ENCODE measurements around the gene RAB3GAP2.
"Not testable (repeated sequence)": the region's sequence is repeated elsewhere in the genome, so short reads cannot be mapped to it uniquely, and the experiment has no call there.

RAB3GAP2 gene

GRCh38 chr1:220269036-220269435, 3.2 kb downstream of the RAB3GAP2 start:
- Histone ChIP-seq H3K27me3 (ENCODE audit: control insufficient read depth, low read length) (no peaks in the 10 kb centered on the region), H3K9me3 (ENCODE audit: control insufficient read depth, insufficient read depth, low read length) (no peaks in the 10 kb centered on the region), H3K36me3 (ENCODE audit: control insufficient read depth, low read length) (peaks cover 72% of the 10 kb centered on the region), H3K4me2 (ENCODE audit: low read length) (peak overlapping the region; percentile 93; the same call in 1 of the 2 replicates), H3K4me1 (ENCODE audit: control insufficient read depth, low read length) (peaks cover 24% of the 10 kb centered on the region), H3K27ac (ENCODE audit: low read depth, low read length) (no peak overlapping the region), H3F3A (ENCODE audit: control insufficient read depth, insufficient read depth) (no peaks in the 10 kb centered on the region), H4K20me1 (ENCODE audit: control insufficient read depth, insufficient read depth, low read depth, low read length) (no peaks in the 10 kb centered on the region), H3K79me2 (ENCODE audit: control insufficient read depth, low read length) (peaks cover 76% of the 10 kb centered on the region), H3K4me3 (ENCODE audit: low read length) (no peak overlapping the region), H3K9me2 (replicated peaks; ENCODE audit: control insufficient read depth, low read length) (no peaks in the 10 kb centered on the region)
- no peak for TF ChIP-seq CTCF (IDR thresholded peaks at IDR 0.05; ENCODE audit: low read depth, low read length, poor library complexity, severe bottlenecking)
- no peak for TF ChIP-seq EZH2phosphoT487 (IDR thresholded peaks at IDR 0.05; ENCODE audit: borderline replicate concordance, low read length)

GRCh38 chr1:220267630-220268029, 4.6 kb downstream of the RAB3GAP2 start:
- Histone ChIP-seq H3K4me3 (ENCODE audit: low read length) (no peak overlapping the region), H3K27ac (ENCODE audit: low read depth, low read length) (no peak overlapping the region), H4K20me1 (ENCODE audit: control insufficient read depth, insufficient read depth, low read depth, low read length) (no peaks in the 10 kb centered on the region), H3K9me2 (replicated peaks; ENCODE audit: control insufficient read depth, low read length) (no peaks in the 10 kb centered on the region), H3K36me3 (ENCODE audit: control insufficient read depth, low read length) (peaks cover 81% of the 10 kb centered on the region), H3K4me1 (ENCODE audit: control insufficient read depth, low read length) (peaks cover 20% of the 10 kb centered on the region), H3K79me2 (ENCODE audit: control insufficient read depth, low read length) (peaks cover 88% of the 10 kb centered on the region), H3K9me3 (ENCODE audit: control insufficient read depth, insufficient read depth, low read length) (no peaks in the 10 kb centered on the region; the same call in 1 of the 2 replicates), H3K4me2 (ENCODE audit: low read length) (no peak overlapping the region), H3K27me3 (ENCODE audit: control insufficient read depth, low read length) (no peaks in the 10 kb centered on the region), H3F3A (ENCODE audit: control insufficient read depth, insufficient read depth) (no peaks in the 10 kb centered on the region)
- TF ChIP-seq EZH2phosphoT487 (IDR thresholded peaks at IDR 0.05; ENCODE audit: borderline replicate concordance, low read length) (no peak), CTCF (IDR thresholded peaks at IDR 0.05; ENCODE audit: low read depth, low read length, poor library complexity, severe bottlenecking) (no peak)

- not testable (repeated sequence) for H4K20me1 ChIP-seq (ENCODE audit: control insufficient read depth, insufficient read depth, low read depth, low read length); H3K4me2 ChIP-seq (ENCODE audit: low read length); H3K9me3 ChIP-seq (ENCODE audit: control insufficient read depth, insufficient read depth, low read length); H3F3A ChIP-seq (ENCODE audit: control insufficient read depth, insufficient read depth); H3K4me1 ChIP-seq (ENCODE audit: control insufficient read depth, low read length); H3K27me3 ChIP-seq (ENCODE audit: control insufficient read depth, low read length); H3K4me3 ChIP-seq (ENCODE audit: low read length); H3K9me2 ChIP-seq (replicated peaks; ENCODE audit: control insufficient read depth, low read length); H3K27ac ChIP-seq (ENCODE audit: low read depth, low read length)
- Histone ChIP-seq H3K79me2 (ENCODE audit: control insufficient read depth, low read length) (peaks cover 87% of the 10 kb centered on the region), H3K36me3 (ENCODE audit: control insufficient read depth, low read length) (peaks cover 38% of the 10 kb centered on the region)
Observed at GRCh38 chr1:220260228-220260627, 12.0 kb downstream of the RAB3GAP2 start.

DNA sequence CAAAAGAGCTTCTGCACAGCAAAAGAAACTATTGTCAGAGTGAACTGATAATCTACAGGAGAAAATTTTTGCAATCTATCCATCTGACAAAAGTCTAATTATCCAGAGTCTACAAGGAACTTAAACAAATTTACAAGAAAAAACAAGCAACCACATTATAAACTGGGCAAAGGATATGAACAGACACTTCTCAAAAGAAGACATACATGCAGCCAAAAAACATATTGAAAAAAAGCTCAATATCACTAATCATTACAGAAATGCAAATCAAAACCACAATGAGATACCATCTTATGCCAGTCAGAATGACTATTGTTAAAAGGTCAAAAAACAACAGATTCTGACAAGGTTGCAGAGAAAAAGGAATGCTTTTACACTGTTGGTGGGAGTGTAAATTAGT, 12.5 kb downstream of the RAB3GAP2 start:
- H4K20me1 ChIP-seq (ENCODE audit: control insufficient read depth, insufficient read depth, low read depth, low read length); H3K27ac ChIP-seq (ENCODE audit: low read depth, low read length); H3K9me3 ChIP-seq (ENCODE audit: control insufficient read depth, insufficient read depth, low read length); H3K4me3 ChIP-seq (ENCODE audit: low read length); H3K4me1 ChIP-seq (ENCODE audit: control insufficient read depth, low read length); H3K27me3 ChIP-seq (ENCODE audit: control insufficient read depth, low read length); H3F3A ChIP-seq (ENCODE audit: control insufficient read depth, insufficient read depth); H3K4me2 ChIP-seq (ENCODE audit: low read length); H3K9me2 ChIP-seq (replicated peaks; ENCODE audit: control insufficient read depth, low read length): not testable (repeated sequence)
- H3K36me3 ChIP-seq (ENCODE audit: control insufficient read depth, low read length) = peaks cover 38% of the 10 kb centered on the region
- peaks cover 88% of the 10 kb centered on the region for H3K79me2 ChIP-seq (ENCODE audit: control insufficient read depth, low read length)

- not testable (repeated sequence) for H3K9me3 ChIP-seq (ENCODE audit: control insufficient read depth, insufficient read depth, low read length); H3K4me2 ChIP-seq (ENCODE audit: low read length); H3K27me3 ChIP-seq (ENCODE audit: control insufficient read depth, low read length); H3K9me2 ChIP-seq (replicated peaks; ENCODE audit: control insufficient read depth, low read length); H3K4me3 ChIP-seq (ENCODE audit: low read length); H3K27ac ChIP-seq (ENCODE audit: low read depth, low read length); H3F3A ChIP-seq (ENCODE audit: control insufficient read depth, insufficient read depth); H4K20me1 ChIP-seq (ENCODE audit: control insufficient read depth, insufficient read depth, low read depth, low read length); H3K4me1 ChIP-seq (ENCODE audit: control insufficient read depth, low read length)
- Histone ChIP-seq H3K79me2 (ENCODE audit: control insufficient read depth, low read length) (peaks cover 78% of the 10 kb centered on the region), H3K36me3 (ENCODE audit: control insufficient read depth, low read length) (peaks cover 35% of the 10 kb centered on the region)
Observed at GRCh38 chr1:220256194-220256593, 16.1 kb downstream of the RAB3GAP2 start.
